DOHH2 (cell line): ENCODE data around the gene JCAD.

Source experiments
- EZH2phosphoT487 ChIP-seq: fragments of 200-600 bp; sonication (generic); IDR thresholded peaks from 2 replicates; pipeline ENCODE4 v1.6.1; 2017; ENCODE audit warnings: borderline replicate concordance, mild to moderate bottlenecking, antibody characterized with exemption, low read length, moderate library complexity, mixed read lengths
- TF ChIP-seq, protein P1 (sequence below): fragments of 200-600 bp; sonication (generic); IDR thresholded peaks from one replicate; pipeline ENCODE4 v1.5.1; 2014; ENCODE audit warnings: antibody characterized with exemption, mild to moderate bottlenecking, low read depth, low read length; ENCODE audit not compliant: poor library complexity, severe bottlenecking

DNA sequence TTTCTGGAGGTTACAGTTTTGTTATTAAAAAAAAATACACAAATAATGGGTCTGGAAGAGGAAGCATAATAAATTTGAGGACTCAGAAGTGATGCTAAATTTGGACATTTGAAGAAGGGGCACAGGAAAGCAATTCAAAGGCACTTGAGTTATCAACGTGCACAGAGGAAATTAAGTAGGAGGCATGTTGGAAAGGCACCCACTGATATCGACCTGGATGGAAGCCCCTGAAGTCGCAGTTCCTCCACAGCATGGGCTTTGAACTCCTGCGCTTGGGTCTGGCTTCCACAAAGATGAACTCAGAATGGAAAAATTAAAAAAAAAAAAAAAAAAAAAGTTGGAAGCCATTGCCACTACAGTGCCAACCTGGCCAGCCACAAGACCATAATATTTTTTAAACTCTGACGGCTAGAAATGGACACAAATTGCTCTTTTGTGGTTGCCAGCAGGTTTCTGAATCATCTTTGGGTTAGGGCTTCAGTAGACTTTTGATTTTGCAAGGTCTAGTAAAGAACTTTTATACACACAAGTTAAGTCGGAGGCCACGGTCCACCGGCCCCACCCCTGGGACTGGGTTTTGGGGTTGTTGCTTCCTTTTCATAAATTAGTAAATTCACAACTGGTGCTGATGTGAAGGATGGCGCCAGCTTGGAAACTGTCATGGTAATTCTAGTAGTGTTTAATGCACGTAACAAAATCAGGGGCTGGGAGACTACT is 21.6 kb downstream of the JCAD start:
- TF ChIP-seq, protein P1, sequence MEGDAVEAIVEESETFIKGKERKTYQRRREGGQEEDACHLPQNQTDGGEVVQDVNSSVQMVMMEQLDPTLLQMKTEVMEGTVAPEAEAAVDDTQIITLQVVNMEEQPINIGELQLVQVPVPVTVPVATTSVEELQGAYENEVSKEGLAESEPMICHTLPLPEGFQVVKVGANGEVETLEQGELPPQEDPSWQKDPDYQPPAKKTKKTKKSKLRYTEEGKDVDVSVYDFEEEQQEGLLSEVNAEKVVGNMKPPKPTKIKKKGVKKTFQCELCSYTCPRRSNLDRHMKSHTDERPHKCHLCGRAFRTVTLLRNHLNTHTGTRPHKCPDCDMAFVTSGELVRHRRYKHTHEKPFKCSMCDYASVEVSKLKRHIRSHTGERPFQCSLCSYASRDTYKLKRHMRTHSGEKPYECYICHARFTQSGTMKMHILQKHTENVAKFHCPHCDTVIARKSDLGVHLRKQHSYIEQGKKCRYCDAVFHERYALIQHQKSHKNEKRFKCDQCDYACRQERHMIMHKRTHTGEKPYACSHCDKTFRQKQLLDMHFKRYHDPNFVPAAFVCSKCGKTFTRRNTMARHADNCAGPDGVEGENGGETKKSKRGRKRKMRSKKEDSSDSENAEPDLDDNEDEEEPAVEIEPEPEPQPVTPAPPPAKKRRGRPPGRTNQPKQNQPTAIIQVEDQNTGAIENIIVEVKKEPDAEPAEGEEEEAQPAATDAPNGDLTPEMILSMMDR, result no peak
- no peak for TF ChIP-seq EZH2phosphoT487
